GM19240 (cell line): ENCODE results near the gene LDLRAD3.
A peak's percentile ranks its signal among the peaks of the same experiment; 100 is the strongest.

Experiments
- DNase-seq: peaks from one replicate; pipeline ENCODE4 v3.0.0; 2011; ENCODE audit warnings: low spot score; ENCODE audit not compliant: insufficient read length

LDLRAD3 gene

DNA sequence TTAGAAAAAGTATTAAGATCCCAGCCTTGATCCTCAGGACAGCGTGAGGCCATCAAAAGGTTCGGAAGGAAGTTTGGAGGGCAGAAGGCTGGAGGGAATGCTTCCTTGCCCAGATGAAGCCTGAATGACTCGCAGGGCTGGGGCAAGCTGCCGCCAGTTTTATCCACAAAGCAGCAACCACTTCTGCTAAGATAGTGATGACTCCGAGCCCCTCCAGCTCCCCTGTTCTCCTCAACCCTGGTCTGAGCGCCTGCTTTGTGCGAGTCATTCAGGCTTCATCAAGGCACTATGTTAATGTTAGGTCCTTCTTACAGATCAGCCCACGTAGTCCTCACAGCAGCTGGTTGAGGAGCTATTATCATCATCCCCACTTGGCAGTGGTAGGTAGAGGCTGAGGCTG is 186.5 kb downstream of the LDLRAD3 start:
- DNase-seq, result no peak

DNA sequence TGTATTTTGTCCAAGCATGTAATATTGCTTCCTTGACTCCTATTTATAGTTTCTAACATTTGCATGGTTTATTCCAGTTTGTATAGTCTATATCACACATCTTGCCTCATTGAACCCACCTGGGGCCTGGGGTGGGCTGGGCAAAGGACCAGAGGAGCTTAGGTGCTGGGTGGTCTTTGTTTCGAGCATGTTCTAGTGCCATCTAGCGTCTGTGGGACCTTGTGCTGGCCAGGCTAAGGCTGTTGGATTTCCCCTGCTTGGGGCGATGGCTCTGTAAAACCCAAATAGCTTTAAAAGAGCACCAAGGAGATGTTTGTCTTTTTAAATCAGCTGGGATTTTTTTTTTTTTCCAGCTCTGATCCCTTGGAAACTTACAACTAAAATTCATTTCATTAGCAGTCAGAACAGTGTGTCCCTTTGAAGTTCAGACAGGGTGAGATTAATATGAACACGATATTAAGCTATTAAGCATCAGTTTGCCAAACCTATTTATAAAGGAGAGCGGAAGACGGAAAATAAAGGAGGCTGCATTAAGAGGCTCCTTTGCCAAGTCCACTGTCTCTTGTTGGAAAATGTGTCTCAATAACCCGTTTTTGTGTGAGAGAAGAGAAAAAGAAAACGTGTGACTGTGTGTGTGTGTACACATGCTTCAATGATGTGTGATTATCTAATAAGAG is 188.0 kb downstream of the LDLRAD3 start:
- DNase-seq, result peak; percentile 25

DNA sequence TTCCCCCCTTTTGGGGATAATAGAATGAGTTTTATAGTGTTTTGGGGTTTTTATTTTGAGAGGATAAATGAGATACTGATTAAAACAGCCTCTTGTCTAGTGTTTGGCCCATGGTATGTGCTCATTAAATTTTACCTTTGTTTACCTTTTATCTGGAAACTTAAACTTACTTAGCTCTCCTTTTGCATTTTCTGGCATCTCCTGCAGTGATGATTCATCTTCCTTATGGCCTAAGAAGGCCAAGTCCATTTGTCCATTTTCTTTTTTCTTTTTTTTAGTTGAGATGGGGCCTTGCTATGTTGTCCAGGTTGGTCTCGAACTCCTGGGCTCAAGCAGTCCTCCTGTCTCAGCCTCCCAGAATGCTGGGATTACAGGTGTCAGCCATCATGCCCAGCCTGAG is 189.1 kb downstream of the LDLRAD3 start:
- DNase-seq, result no peak

DNA sequence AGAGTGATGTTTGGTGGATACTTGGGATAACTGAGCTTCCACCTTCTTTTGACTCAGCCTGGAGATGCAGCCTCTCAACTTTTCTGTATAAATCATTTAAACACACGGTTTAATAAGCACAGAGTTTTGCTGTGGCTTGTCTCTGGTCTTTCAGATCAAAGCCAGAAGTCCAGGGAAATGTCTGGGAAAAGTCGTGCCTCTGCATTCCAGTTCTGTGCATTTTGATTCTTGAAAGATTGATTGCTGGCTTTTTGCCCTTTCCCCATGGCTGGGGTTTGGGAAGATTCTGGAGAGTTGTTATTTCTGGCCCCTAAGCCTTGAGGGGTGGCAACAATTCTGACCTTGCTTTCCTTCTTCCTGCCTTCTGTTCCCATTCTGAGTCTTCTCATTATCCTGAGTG is 191.2 kb downstream of the LDLRAD3 start:
- no peak for DNase-seq

DNA sequence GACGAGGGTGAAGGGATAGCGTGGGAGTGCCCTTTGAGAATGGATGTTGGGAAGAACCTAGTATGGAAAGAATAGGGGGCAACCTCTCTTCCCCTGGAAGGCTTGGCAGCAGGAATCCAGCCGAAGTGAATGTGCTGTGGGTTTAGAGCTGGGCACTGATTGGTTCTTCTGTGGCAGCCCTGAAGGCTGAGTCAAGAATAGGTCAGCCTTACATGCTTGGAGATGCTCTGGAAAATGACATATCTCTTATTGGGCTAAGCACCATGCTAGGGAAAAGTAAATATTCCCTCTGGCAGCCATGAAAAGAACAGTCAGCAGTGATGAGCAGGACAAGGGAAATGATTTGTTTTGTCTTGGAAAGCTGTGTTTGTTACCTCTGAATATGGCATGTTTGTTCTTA is 195.9 kb downstream of the LDLRAD3 start:
- no peak for DNase-seq

DNA sequence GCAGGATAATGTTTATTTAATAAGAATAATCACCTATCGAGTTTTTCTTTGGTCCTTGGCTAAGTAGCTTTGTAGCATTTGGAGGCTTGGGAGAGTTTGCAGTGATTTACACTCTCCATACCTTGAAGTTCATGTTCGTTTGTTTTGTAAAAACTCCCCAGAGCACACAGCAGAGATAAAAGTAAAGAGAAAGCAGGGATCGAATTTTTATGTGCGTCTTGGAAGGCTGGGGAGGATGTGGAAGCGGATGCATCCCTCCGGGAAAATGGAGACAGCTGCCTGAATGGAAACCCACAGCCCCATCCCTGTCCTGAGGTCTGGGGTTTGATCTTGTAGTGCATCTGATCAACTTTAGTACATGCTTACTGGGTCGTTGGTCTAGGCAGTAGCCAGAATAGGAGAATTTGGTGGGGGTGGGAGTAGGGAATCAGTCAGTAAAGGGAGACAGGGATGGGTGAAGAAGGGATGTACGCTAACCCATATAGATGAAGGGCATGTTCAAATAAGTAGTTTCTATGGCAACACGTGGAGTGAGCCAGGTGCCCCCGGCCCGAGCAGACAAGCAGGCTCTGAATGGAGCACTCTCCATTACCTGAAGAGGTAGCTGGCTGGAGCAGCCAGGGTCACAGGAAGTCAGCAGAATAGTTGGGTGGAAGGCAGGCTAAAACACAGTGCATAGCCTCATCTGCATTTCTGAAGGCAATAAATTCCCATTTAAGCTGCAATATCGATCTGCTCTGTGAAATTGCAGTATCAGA is 197.5 kb downstream of the LDLRAD3 start:
- no peak for DNase-seq

DNA sequence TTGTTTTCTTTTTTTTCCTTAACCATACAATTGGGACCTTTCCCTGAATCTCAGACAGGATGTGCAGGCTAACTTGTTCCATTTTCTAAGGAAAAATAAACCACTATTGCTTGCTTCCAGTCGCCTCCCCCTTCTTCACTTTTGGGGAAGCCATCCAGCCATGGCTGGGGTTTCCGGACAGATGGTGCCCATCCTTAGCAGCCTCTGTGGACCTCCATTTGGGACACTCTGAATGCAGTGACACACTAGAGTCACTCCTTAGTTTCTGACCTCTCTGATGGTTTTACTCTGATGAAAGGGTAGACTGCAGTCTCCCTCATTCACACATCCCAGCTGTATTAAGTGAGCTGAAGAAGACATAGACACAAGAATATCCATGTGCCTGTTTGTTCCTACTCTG is 198.1 kb downstream of the LDLRAD3 start:
- no peak for DNase-seq

DNA sequence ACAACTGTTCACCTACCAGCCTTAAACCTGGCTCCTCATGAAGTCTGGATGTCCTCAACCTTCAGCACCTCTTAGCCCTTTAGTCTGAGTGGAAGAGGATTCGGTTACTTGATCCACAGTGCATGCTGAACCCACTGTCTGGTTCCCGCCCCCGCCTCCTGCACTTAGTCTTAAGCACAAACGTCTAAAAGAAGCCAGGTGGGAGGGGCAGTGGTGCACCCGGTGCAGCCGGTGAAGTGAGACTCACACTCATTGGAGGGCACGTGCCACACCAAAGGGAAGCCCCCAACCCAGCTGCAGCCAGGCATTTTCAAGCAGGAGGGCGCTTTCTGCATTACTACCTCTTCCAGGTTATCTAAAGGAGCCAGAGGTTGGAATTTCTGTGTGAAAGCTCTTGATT is 198.6 kb downstream of the LDLRAD3 start:
- no peak for DNase-seq

DNA sequence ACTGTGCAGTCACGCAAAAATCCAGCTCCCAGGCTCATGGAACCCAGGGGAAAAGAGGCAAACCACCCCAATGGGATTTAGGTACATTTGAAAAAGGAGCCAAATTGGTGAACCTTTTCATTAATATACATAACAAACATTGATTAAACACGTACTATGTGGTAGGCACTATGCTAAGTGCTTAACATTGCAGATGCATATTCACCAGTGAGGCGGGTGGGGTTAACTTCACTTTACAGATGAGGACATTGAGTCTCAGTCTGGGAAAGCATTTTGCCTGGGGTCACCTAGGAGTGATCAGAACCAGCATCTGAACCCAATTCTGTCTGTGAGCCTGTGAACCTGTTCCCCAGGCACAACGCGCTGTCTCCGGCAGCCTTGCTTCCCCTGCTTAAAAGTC is 199.0 kb downstream of the LDLRAD3 start:
- no peak for DNase-seq

DNA sequence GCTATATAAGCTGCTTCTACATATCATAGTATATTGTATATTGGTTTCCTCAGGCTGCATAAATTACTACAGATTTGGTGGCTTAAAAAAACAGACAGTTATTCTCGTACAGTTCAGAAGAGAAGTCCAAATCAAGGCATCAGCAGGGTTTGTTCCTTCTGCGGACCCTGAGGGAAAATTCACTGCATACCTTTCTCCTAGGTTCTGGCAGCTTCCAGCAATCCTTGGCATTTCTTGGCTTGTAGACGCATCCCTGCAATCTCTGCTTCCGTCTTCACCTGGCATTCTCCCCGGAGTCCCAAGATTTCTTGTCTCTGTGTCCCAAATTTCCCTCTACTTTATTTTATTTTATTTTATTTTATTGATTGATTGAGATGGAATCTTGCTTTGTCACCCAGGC is 202.6 kb downstream of the LDLRAD3 start:
- no peak for DNase-seq

DNA sequence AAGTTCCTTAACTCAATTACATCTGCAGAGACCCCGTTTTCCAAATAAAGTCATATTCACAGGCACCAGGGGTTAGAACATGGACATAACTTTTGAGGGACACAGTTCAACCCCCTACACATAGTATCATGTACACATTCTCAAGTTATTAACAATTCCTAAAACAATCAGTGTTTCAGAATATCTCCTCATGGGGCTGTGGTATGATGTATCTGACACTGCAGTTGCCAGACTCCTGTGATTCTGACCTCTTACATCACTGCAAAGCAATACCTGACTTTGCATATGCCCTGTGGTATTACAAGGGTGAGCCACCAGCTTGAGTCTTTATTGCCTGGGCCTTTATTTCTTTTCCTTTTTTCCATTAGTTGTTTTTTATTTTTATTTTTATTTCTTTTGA is 203.6 kb downstream of the LDLRAD3 start:
- DNase-seq, result no peak

DNA sequence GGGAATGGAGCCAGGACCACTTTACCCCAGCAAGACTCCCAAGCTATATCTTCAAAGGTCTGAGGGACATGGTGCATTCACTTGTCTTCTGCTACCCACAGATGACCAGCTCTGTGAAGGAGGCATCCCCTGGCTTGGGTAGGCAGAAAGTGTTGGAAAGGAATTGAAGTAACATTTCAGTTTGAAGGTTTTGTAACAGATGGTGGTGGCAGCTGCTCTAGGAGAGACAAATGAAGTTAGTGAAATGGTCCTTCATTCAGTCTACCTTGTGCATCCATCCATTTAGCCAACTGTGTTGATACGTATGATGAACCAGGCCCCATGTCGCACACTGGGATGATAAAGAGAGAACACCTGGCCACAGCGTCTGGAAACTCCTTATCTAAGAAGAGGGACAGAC is 204.8 kb downstream of the LDLRAD3 start:
- no peak for DNase-seq

DNA sequence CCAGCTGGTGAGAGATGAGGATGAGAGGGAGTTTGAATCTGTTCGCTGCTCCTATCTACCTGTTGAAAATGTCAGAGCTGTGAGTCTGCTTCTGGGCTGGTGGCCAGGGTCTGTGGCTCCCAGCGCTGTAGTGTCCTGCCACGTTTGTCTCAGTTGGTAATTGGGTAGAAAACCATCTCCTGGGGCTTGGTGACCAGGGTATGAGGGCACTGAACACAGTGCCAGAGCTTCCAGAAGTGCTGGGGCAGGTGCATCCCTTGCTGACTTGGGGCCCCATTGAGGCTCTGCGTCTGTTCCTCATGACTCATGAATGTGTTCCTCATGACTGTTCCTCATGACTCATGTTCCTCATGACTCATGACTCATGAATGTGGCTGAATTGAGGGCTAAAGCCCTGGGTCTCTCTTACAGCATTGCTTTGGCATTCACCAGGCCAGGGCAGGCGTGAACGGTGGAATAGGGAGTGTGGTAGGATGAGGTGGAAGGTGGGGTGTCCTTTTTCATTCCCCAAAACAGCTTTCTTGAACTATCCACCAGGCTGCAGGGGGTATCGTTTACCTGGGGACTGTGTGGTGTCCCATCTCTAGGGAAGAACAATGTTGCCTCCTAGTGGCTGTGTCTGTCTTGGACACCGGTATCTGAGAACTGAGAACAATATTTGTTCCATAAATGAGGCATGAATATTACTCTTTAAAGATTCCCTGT is 205.8 kb downstream of the LDLRAD3 start:
- peak; percentile 33 for DNase-seq

DNA sequence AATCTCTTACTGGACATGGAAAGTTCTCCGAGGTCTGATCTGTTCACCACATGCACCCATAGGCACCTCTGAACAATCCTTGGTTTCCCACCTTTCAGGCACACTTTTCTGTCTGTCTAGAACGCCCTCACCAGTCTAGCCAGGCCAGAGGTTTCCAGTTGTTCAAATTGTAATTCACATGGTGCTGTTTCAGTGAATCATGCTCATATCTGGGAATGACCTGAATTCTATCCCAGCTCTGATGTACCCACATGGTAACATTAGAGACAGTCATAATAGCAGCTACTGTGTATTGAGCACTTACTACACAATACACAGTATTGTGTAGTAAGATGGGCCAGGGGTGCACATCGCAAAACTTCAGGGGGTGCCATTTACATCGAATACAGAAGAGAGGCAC is 207.1 kb downstream of the LDLRAD3 start:
- no peak for DNase-seq

DNA sequence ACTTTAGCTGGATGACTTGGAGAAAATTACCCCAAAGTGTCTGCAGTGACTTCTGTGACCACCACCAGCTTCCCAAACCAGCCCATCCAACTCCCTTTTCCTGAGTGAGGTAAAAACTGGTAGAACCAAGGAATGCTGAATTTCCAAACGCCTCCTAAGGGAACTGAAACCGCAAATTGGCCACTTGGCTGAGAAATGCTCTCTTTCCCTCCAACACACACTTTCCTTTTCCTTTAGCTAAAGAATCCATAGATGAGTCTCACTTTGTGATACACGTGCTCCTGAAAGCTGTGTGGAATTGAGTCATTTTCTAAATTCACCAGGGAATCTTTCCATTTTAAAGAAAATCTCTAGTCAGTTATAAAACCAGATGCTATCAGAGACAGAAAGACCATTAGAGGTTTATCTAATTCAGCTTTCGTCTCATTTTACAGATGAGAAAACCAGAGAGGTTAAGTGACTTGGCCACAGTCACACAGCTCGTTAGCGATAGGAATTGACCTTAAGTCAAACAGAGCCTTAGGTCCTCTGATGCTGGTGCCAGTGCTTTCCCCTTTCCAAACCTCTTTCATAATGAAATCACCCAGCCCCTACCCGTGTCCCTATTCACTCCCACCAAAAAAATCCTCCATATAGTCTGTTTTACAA is 208.2 kb downstream of the LDLRAD3 start:
- no peak for DNase-seq

DNA sequence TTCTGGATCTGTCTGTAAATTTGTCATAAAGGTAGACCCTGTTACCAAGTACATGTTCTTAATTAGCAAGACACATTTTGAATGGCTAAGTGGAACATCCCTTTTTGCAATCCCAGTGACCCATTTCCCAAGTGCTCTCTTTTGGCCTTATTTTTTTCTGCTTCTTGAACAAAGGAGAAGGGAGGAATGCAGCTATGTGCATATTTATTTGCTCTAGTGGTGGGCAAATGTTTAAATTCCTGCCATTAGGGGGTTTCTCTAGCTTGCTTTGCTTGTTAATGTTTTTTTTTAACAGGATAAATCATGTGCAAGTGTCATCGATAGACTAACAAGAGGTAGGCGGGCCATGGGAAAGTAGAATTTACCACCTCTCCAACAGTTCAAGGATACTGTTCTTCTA is 209.7 kb downstream of the LDLRAD3 start:
- DNase-seq, result no peak

DNA sequence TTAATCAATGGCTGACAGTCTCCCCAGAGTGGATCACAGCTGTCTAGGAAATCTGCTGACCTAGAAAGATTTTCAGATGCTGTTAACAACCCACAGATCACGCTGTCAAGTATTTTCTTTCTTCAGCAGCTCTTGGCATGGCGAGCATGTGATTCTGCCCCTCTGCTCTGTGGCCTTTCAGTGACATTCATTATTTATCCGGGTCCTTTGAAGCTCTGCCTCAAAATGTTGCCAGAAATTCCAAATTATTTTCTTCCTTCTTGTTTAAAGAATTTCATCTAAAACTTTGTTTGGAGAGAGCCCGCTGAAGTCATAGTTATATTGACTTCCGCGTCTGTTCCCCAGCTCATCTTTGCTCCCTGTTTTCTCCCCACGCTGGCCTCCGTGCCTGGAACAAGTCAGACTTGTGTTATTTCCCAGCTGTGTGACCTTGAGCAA is 211.3 kb downstream of the LDLRAD3 start:
- no peak for DNase-seq

DNA sequence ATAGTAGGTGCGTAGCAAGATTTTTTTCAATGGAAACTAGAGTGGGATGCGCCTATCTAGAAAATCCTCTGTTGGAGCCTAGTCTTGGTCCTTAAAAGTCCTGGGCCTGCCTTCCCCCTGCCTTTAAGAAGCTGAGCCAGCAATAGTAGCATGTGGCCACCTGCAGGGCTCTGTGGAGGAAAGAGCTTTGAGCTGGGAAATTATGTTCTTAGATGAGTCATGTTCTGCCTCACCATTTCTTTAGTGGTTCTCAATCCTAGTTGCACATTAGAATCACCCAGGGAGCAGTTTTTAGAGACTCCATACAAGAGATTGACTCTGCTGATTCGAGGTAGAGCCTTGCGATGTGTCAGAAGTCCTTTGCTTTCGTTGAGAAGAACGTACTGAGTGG is 211.9 kb downstream of the LDLRAD3 start:
- DNase-seq, result no peak

DNA sequence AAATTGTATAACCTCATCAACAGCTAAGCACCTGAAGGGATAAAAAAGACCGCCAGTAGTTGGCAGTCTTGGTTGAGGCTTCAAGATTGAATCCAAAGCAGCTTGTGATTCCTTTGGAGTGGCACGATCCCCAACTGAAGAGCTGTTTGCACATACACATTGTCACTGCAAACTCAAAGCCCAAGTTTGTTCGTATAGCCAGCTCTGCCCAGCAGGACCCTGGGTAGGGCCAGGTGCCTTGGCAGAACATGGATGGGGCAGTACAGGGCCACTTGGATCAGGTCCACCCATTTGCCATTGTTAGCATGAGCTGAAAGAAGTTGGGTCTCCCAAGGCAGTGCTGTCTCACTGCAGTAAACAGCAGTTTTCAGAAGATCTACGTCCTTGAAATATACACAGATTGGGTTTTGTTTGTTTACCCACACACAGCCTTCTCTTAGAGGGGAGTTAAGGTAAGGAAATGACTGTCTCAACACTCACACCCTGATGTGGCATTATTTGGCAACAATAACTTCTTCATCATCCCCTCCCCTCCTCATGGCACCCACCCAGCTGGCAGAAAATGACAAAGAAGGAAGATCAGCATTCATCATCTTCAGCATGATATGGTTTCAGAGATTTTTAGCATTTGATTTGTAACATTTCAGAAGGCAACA is 212.4 kb downstream of the LDLRAD3 start:
- no peak for DNase-seq

DNA sequence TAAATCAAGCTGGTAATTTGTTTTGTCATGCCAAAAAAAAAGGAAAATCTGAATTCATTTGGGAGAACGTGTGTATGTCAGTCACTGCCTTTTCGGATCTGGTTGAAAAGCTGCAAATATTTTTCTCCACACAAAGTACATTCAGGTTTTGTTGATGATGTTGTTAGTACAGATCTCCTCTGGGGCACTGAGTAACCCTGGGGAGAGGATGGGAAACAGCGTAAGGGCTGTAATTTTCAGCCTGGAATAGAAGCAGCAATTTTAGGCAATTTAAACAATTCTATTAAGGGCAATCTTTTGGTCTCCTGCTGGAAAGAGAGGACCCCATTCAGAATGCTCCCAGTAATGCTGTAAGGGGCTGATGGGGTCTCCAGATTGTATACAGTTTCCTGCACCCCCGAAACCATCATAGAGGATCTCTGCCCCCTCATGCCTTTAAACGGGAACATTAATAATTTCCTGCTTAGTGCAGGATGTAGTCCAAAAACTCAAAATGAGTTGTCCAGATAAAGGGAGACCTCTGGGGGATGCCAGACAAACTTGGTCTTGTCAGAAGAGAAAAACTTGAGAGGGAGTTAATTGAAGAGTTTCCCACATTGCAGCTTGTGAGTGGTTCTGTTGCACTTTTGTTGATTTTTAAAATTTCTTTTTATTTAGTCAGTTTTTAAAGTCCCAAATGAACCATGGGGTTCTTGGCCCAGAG is 213.1 kb downstream of the LDLRAD3 start:
- DNase-seq, result no peak

DNA sequence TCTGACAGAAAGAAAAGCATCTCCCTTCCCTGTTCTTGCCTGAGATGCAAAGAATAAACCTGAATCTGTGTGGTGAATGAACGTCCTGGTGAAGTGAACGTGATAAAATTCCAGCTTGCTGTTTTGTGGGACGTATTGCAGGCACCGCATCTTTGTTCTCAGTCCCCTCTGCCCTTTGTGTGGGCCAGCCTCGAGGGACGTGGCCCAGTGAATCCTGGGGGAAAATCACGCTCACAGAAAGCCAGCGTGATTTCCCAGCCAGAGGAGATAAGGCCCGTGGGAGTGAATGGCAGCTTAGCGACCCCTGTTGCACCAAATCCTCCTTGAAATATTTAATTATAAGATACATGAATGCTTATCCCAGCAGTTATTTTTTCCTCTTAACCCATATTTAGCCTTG is 216.2 kb downstream of the LDLRAD3 start:
- no peak for DNase-seq
